HEK293 (cell line): ENCODE measurements around the gene ALG11.

Source experiments
- CTCF ChIP-seq: fragments of 450-650 bp; formaldehyde crosslinking; IDR thresholded peaks from 2 replicates; pipeline ENCODE4 v1.5.1; 2016; ENCODE audit warnings: missing biosample characterization, missing genetic modification characterization
- KLF1 ChIP-seq: fragments of 450-650 bp; formaldehyde crosslinking; IDR thresholded peaks from 2 replicates; pipeline ENCODE4 v1.5.1; 2016; ENCODE audit warnings: missing biosample characterization, missing genetic modification characterization
- MEIS1 ChIP-seq: sonication (generic); formaldehyde crosslinking; IDR thresholded peaks from 2 replicates; pipeline ENCODE4 v1.8.1; 2022; ENCODE audit warnings: missing genetic modification reagents, mild to moderate bottlenecking, borderline replicate concordance
- ZBTB44 ChIP-seq: fragments of 450-650 bp; IDR thresholded peaks from 2 replicates; pipeline ENCODE4 v1.5.1; 2018; ENCODE audit warnings: missing biosample characterization, mild to moderate bottlenecking, missing genetic modification characterization
- ZNF133 ChIP-seq: fragments of 450-650 bp; formaldehyde crosslinking; IDR thresholded peaks from 2 replicates; pipeline ENCODE4 v1.5.1; 2016; ENCODE audit warnings: missing biosample characterization, missing genetic modification characterization
- ZNF169 ChIP-seq: fragments of 450-650 bp; formaldehyde crosslinking; IDR thresholded peaks from 2 replicates; pipeline ENCODE4 v1.5.1; 2016; ENCODE audit warnings: missing biosample characterization, missing genetic modification characterization
- ZNF510 ChIP-seq: fragments of 450-650 bp; formaldehyde crosslinking; IDR thresholded peaks from 2 replicates; pipeline ENCODE4 v1.5.1; 2018; ENCODE audit warnings: mild to moderate bottlenecking, missing genetic modification characterization, missing biosample characterization; ENCODE audit not compliant: insufficient replicate concordance
- ZNF544 ChIP-seq: fragments of 450-650 bp; formaldehyde crosslinking; IDR thresholded peaks from 2 replicates; pipeline ENCODE4 v1.5.0; 2017; ENCODE audit warnings: missing biosample characterization, missing genetic modification characterization
- ZNF549 ChIP-seq: fragments of 450-650 bp; IDR thresholded peaks from 2 replicates; pipeline ENCODE4 v1.5.1; 2018; ENCODE audit warnings: missing biosample characterization, missing genetic modification characterization, mild to moderate bottlenecking, inconsistent platforms, moderate library complexity
- ZNF623 ChIP-seq: fragments of 450-650 bp; formaldehyde crosslinking; IDR thresholded peaks from 2 replicates; pipeline ENCODE4 v1.5.1; 2016; ENCODE audit warnings: missing biosample characterization, missing genetic modification characterization
- ZNF664 ChIP-seq: fragments of 450-650 bp; formaldehyde crosslinking; IDR thresholded peaks from 2 replicates; pipeline ENCODE4 v1.5.1; 2016; ENCODE audit warnings: missing biosample characterization, missing genetic modification characterization
- ZNF768 ChIP-seq: fragments of 450-650 bp; formaldehyde crosslinking; IDR thresholded peaks from 2 replicates; pipeline ENCODE4 v1.5.1; 2018; ENCODE audit warnings: missing biosample characterization, mild to moderate bottlenecking, missing genetic modification characterization
- ZNF792 ChIP-seq: fragments of 450-650 bp; formaldehyde crosslinking; IDR thresholded peaks from 2 replicates; pipeline ENCODE4 v1.5.1; 2016; ENCODE audit warnings: missing biosample characterization, missing genetic modification characterization
- ZNF830 ChIP-seq: fragments of 450-650 bp; IDR thresholded peaks from 2 replicates; pipeline ENCODE4 v1.5.0; 2018; ENCODE audit warnings: missing biosample characterization, missing genetic modification characterization, low read depth, mild to moderate bottlenecking, moderate library complexity

- TF ChIP-seq CTCF (tag by site-specific recombination) = no peak
- no peak for TF ChIP-seq MEIS1
- no peak for TF ChIP-seq ZNF830
- TF ChIP-seq ZNF768 (tag by site-specific recombination) = no peak
- no peak for TF ChIP-seq ZNF510 (tag by site-specific recombination)
- no peak for TF ChIP-seq KLF1 (tag by site-specific recombination)
- TF ChIP-seq ZNF623 (tag by site-specific recombination) = no peak
- no peak for TF ChIP-seq ZNF549 (tag by site-specific recombination)
- no peak for TF ChIP-seq ZNF544 (tag by site-specific recombination)
- no peak for TF ChIP-seq ZNF133 (tag by site-specific recombination)
- no peak for TF ChIP-seq ZNF664 (tag by site-specific recombination)
- TF ChIP-seq ZNF169 (tag by site-specific recombination) = no peak
- no peak for TF ChIP-seq ZBTB44 (tag by site-specific recombination)
- TF ChIP-seq ZNF792 (tag by site-specific recombination) = no peak
Measured at GRCh38 chr13:51999921-52000320, 12.3 kb upstream of the ALG11 start.
